GM19351 (cell line): ENCODE measurements around the gene MEFV.
"Not testable (repeated sequence)": the region's sequence is repeated elsewhere in the genome, so short reads cannot be mapped to it uniquely, and the experiment has no call there.

Source experiments
- ATAC-seq: cut with Tn5 transposase; IDR thresholded peaks from one replicate; pipeline ENCODE4 v1.9.1; 2021; ENCODE audit warnings: mild to moderate bottlenecking, moderate library complexity; ENCODE audit not compliant: unreplicated experiment

The MEFV gene

GRCh38 chr16:3220839-3221238, 35.6 kb downstream of the MEFV start:
- ATAC-seq = no peak

GRCh38 chr16:3216263-3216640, 40.2 kb downstream of the MEFV start:
- no peak for ATAC-seq

GRCh38 chr16:3215601-3216262, 40.7 kb downstream of the MEFV start:
- no peak for ATAC-seq

GRCh38 chr16:3214904-3215600, 41.4 kb downstream of the MEFV start:
- no peak for ATAC-seq

GRCh38 chr16:3212567-3212966, 43.9 kb downstream of the MEFV start:
- ATAC-seq = no peak

GRCh38 chr16:3212006-3212405, 44.4 kb downstream of the MEFV start:
- no peak for ATAC-seq

GRCh38 chr16:3207086-3207953, 49.1 kb downstream of the MEFV start:
- ATAC-seq = no peak

GRCh38 chr16:3205939-3206338, 50.5 kb downstream of the MEFV start:
- not testable (repeated sequence) for ATAC-seq

GRCh38 chr16:3202903-3203539, 53.4 kb downstream of the MEFV start:
- ATAC-seq = no peak

- ATAC-seq = no peak
These were observed 57.9 kb downstream of the MEFV start for GRCh38 chr16:3198334-3199072.

GRCh38 chr16:3197694-3198333, 58.6 kb downstream of the MEFV start:
- ATAC-seq = not testable (repeated sequence)

GRCh38 chr16:3195975-3196374, 60.5 kb downstream of the MEFV start:
- no peak for ATAC-seq

GRCh38 chr16:3194792-3195191, 61.6 kb downstream of the MEFV start:
- ATAC-seq = no peak

GRCh38 chr16:3193221-3194212, 62.9 kb downstream of the MEFV start:
- no peak for ATAC-seq

- no peak for ATAC-seq
These were observed 63.9 kb downstream of the MEFV start for GRCh38 chr16:3192476-3193019.
